Measurements from ENCODE around the gene UBQLN3. TPM values are rescaled to one million over a fixed set of nuclear protein-coding genes. Genes with fewer than 3 reads are reported as not detected.

Gene UBQLN3
- total RNA-seq, 1 experiment from 2014 or later, result not detected

DNA sequence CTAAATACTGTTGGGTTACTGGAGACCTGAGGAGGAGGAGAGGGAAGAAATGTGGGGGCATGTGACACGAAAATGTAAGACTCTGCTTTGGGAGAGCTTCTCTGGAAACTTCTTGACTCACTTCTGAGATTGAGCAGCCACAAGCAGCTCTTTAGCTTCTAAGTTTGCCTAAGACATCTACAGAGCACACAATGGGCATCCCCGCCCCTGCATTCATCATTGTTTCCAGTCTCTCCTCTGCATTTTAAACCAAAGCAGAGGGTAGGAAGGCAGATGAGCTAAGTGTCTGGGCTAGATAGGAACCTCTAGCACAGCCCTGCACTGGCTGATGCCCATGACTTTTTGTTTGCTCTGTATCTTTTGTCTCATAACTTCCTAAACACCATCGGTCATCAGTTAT lies 23.3 kb downstream of the UBQLN3 start:
- no peaks in the 10 kb centered on the region for H3K36me3 ChIP-seq (replicated peaks; ENCODE audit: control insufficient read depth, insufficient read depth, low read length)
- no peak for DNase-seq
- no peak overlapping the region for H3K4me3 ChIP-seq (ENCODE audit: insufficient read depth, low read depth, low read length)
- H3K27me3 ChIP-seq (ENCODE audit: control insufficient read depth, insufficient read depth, low read length), result no peaks in the 10 kb centered on the region

DNA sequence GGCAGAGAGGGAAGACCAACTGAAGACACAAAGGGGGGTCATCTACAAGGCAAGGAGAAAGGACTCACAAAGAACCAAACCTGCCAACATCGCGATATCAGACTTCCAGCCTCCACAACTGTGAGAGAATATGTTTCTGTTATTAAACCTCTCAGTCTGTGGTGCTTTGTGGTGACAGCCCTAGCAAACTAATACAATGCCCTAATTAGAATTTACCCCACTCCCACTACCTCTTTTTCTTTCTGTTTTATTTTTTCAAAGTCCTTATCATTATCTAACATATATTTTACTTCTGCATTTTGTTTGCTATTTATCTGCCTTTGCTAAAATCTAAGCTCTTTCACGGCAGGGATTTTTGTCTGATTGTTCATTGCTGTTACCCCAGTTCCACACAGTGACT lies 23.8 kb downstream of the UBQLN3 start:
- Histone ChIP-seq H3K36me3 (replicated peaks; ENCODE audit: control insufficient read depth, insufficient read depth, low read length) (no peaks in the 10 kb centered on the region), H3K4me3 (ENCODE audit: insufficient read depth, low read depth, low read length) (no peak overlapping the region), H3K27me3 (ENCODE audit: control insufficient read depth, insufficient read depth, low read length) (no peaks in the 10 kb centered on the region)
- no peak for DNase-seq

DNA sequence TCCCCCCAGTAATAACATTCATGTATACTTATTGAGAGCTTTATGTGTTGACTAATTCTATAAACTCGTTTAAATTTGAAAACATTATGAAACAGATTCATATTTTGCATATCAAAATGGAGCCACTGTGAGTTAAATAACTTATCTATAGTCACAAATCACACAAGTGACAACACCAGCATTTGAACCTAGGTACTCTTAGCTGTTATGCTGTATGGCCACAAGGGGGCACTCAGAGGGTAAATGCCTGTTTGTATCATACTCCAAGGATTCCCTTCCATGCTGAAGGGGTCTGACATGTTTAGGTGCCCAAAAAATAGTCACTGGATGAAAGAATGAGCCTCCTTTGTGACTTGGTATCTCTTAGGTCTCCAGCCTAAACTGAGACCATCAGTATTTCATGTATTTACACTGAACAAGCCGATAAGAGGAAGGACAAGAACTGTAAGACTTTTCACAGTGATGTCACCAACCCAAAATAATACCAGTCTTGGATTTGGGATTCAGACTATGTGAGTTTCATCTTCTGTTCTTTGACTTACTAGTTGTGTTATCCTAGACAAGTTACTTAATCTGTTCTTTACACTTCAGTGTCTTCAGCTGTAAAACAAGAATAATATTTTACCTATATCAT lies 33.5 kb downstream of the UBQLN3 start:
- H3K36me3 ChIP-seq (replicated peaks; ENCODE audit: control insufficient read depth, insufficient read depth, low read length), result no peaks in the 10 kb centered on the region
- peak; percentile 73 for DNase-seq
- no peaks in the 10 kb centered on the region for H3K27me3 ChIP-seq (ENCODE audit: control insufficient read depth, insufficient read depth, low read length)
- no peak overlapping the region for H3K4me3 ChIP-seq (ENCODE audit: insufficient read depth, low read depth, low read length)

DNA sequence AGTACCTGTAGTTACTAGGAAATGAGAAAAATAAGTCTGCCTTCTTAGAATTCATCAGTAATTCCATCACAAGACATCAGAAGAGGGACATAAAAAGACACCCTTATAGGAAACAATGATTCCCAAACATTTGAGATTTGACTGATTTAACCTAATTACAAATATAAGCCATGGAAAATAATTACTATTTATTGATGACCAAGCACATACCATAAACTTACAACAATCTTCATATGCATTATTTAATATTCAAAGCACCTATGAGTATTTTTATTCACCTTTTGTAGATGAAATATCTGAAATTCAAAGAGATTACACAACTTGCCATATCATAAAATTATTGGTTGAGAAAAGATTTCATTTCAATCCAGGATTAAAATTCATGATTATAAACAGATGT lies 35.8 kb downstream of the UBQLN3 start:
- no peaks in the 10 kb centered on the region for H3K27me3 ChIP-seq (ENCODE audit: control insufficient read depth, insufficient read depth, low read length)
- no peaks in the 10 kb centered on the region for H3K36me3 ChIP-seq (replicated peaks; ENCODE audit: control insufficient read depth, insufficient read depth, low read length)
- H3K4me3 ChIP-seq (ENCODE audit: insufficient read depth, low read depth, low read length), result no peak overlapping the region
- no peak for DNase-seq

DNA sequence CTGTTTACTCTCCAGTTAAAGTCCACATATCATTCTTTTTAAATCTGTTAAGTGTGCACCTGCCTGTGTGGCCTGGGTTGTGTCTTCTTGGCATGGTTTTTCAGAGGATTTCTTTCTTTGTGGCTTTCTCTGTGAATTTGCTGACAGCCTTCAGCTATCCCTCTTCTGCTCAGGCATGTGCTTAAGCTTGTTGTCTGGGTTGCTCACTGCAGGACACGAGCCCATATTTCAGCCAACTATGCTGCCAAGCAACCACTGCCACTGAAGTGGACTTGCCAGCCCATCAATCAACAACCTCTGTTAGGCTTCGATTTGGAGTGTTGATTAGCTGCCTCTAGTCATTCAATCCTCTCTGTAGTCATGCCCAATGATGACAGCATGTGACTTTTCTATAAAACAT lies 42.2 kb downstream of the UBQLN3 start:
- Histone ChIP-seq H3K4me3 (ENCODE audit: insufficient read depth, low read depth, low read length) (no peak overlapping the region), H3K27me3 (ENCODE audit: control insufficient read depth, insufficient read depth, low read length) (no peaks in the 10 kb centered on the region; the same call in 1 of the 2 replicates), H3K36me3 (replicated peaks; ENCODE audit: control insufficient read depth, insufficient read depth, low read length) (no peaks in the 10 kb centered on the region)
- no peak for DNase-seq

DNA sequence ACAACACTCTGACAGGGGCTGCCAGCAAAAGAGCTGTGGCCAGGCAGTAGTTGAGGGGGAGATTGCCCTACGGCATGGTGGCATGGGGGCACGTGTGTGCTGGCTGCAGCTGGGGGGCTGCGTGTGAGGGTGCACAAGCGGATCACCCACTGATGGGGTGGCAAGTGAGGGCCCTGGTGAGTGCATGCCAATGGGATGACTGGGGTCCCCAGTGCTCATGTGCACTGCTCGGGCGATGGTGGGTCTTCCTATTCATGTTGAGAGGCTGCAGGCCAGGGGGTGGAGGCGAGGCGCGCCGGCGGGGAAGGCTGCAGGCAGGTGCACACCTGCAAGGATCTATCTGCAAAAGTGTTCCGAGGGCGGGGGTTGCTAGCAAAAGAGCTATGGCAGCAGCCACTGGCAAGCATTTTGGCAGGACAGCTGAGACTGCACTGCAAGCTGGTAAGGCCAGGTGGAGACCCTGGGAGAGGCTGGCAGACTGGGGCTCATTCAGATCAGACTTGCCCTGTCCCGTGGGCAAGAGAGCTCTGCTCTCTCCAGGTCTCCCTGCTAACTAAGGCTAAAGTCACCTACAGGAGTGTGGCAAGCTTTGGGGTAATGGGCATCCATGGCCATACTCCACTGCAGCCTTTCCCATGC lies 48.7 kb downstream of the UBQLN3 start:
- Histone ChIP-seq H3K4me3 (ENCODE audit: insufficient read depth, low read depth, low read length) (no peak overlapping the region), H3K36me3 (replicated peaks; ENCODE audit: control insufficient read depth, insufficient read depth, low read length) (no peaks in the 10 kb centered on the region), H3K27me3 (ENCODE audit: control insufficient read depth, insufficient read depth, low read length) (no peaks in the 10 kb centered on the region; the same call in 1 of the 2 replicates)
- no peak for DNase-seq

Other genes with a start within 250 kb of the UBQLN3 start
- gene HBE1, start 240.0 kb downstream of the UBQLN3 start, total RNA-seq (2014; rRNA removed; shearing (Covaris generic)), result 1.5 and 3.4 TPM in 2 replicates
- gene OR51B4, start 208.0 kb downstream of the UBQLN3 start, total RNA-seq (2014; rRNA removed; shearing (Covaris generic)), result not detected in 2 replicates
- not detected in 2 replicates for gene OR51B2, start 185.7 kb downstream of the UBQLN3 start, total RNA-seq (2014; rRNA removed; shearing (Covaris generic))
- 0.15 TPM in 1 of 2 replicates, not detected in the other for gene OR51B5, start 166.4 kb downstream of the UBQLN3 start, total RNA-seq (2014; rRNA removed; shearing (Covaris generic))
- not detected in 2 replicates for gene OR51B6, start 158.4 kb downstream of the UBQLN3 start, total RNA-seq (2014; rRNA removed; shearing (Covaris generic))
- not detected in 2 replicates for gene OR51M1, start 126.1 kb downstream of the UBQLN3 start, total RNA-seq (2014; rRNA removed; shearing (Covaris generic))
- gene OR51Q1, start 87.8 kb downstream of the UBQLN3 start, total RNA-seq (2014; rRNA removed; shearing (Covaris generic)), result not detected in 2 replicates
- gene OR51I1, start 68.4 kb downstream of the UBQLN3 start, total RNA-seq (2014; rRNA removed; shearing (Covaris generic)), result not detected in 2 replicates
- not detected in 2 replicates for gene OR51I2, start 60.6 kb downstream of the UBQLN3 start, total RNA-seq (2014; rRNA removed; shearing (Covaris generic))
- gene OR52D1, start 21.3 kb downstream of the UBQLN3 start, total RNA-seq (2014; rRNA removed; shearing (Covaris generic)), result not detected in 2 replicates
- not detected in 2 replicates for gene UBQLNL, start 6.7 kb upstream of the UBQLN3 start, total RNA-seq (2014; rRNA removed; shearing (Covaris generic))
- gene OR52H1, start 38.6 kb upstream of the UBQLN3 start, total RNA-seq (2014; rRNA removed; shearing (Covaris generic)), result 0.30 TPM in 1 of 2 replicates, not detected in the other
- not detected in 2 replicates for gene OR52B6, start 70.9 kb upstream of the UBQLN3 start, total RNA-seq (2014; rRNA removed; shearing (Covaris generic))
- 27.4 and 40.6 TPM in 2 replicates for gene TRIM6, start 86.7 kb upstream of the UBQLN3 start, total RNA-seq (2014; rRNA removed; shearing (Covaris generic))
- 1.4 and 1.6 TPM in 2 replicates for gene TRIM34, start 115.0 kb upstream of the UBQLN3 start, total RNA-seq (2014; rRNA removed; shearing (Covaris generic))
- gene TRIM5, start 175.1 kb upstream of the UBQLN3 start, total RNA-seq (2014; rRNA removed; shearing (Covaris generic)), result 12.3 and 20.8 TPM in 2 replicates
- 2.6 and 3.0 TPM in 2 replicates for gene TRIM22, start 179.8 kb upstream of the UBQLN3 start, total RNA-seq (2014; rRNA removed; shearing (Covaris generic))
- gene OR56B1, start 226.5 kb upstream of the UBQLN3 start, total RNA-seq (2014; rRNA removed; shearing (Covaris generic)), result not detected in 2 replicates
- not detected in 2 replicates for gene OR52N4, start 244.3 kb upstream of the UBQLN3 start, total RNA-seq (2014; rRNA removed; shearing (Covaris generic))